GM10248 (cell line): ENCODE results near the gene SUN1.
A peak's percentile ranks its signal among the peaks of the same experiment; 100 is the strongest.
"Not testable (repeated sequence)": the region's sequence is repeated elsewhere in the genome, so short reads cannot be mapped to it uniquely, and the experiment has no call there.

ENCODE experiments used
- CTCF ChIA-PET: fragments of 300-600 bp; sonication (Branson Sonifier 250); formaldehyde crosslinking; extraction: SDS; loops from one replicate; lab custom pipeline; 2021; ENCODE audit warnings: antibody characterized with exemption; lab: Yijun Ruan, JAX
- POLR2A ChIA-PET: fragments of 350-650 bp; sonication (Branson Sonifier 250); formaldehyde crosslinking; extraction: SDS; loops from one replicate; lab custom pipeline; 2020; ENCODE audit warnings: antibody characterized with exemption; lab: Yijun Ruan, JAX
- DNase-seq: peaks from one replicate; pipeline ENCODE4 v3.0.0; 2012; ENCODE audit errors: extremely low spot score
- CTCF ChIP-seq: IDR thresholded peaks from 2 replicates; pipeline ENCODE4 v1.5.1; 2012; ENCODE audit warnings: mild to moderate bottlenecking, low read depth; ENCODE audit errors: extremely low read depth, missing control alignments, control extremely low read depth

The SUN1 gene

GRCh38 chr7:786472-787255 lies 45.6 kb upstream of the SUN1 start:
- peak; percentile 88 for DNase-seq
- ChIA-PET POLR2A (no interaction called here), CTCF (interaction anchor here (0.7 to 9.8 kb wide), 17 partner anchors 11 to 521 kb away, joined by 3 to 121 read pairs (median 4); partner anchors contain the start of gene SUN1)
- peak; percentile 78 for TF ChIP-seq CTCF

GRCh38 chr7:787332-788240 lies 44.7 kb upstream of the SUN1 start:
- POLR2A ChIA-PET: no interaction called here

GRCh38 chr7:791519-791918 lies 40.8 kb upstream of the SUN1 start:
- CTCF ChIA-PET: interaction anchor here (1.5 to 9.8 kb wide), 3 partner anchors 7 to 469 kb away, joined by 5 to 121 read pairs (median 10); no protein-coding TSS in a partner anchor

More at GRCh38 chr7:787332-788240, 44.7 kb upstream of the SUN1 start:
- no peak for TF ChIP-seq CTCF
- CTCF ChIA-PET: interaction anchor here (0.7 to 9.8 kb wide), 14 partner anchors 10 to 522 kb away, joined by 3 to 121 read pairs (median 4); partner anchors contain the start of gene SUN1
- DNase-seq: no peak

GRCh38 chr7:794207-794606 lies 38.1 kb upstream of the SUN1 start:
- ChIA-PET CTCF (no interaction called here), POLR2A (no interaction called here)
- no peak for TF ChIP-seq CTCF
- DNase-seq: no peak

More at GRCh38 chr7:791519-791918, 40.8 kb upstream of the SUN1 start:
- POLR2A ChIA-PET: no interaction called here
- no peak for TF ChIP-seq CTCF
- DNase-seq: no peak

GRCh38 chr7:794671-795329 lies 37.5 kb upstream of the SUN1 start:
- no peak for DNase-seq
- ChIA-PET POLR2A (no interaction called here), CTCF (no interaction called here)
- TF ChIP-seq CTCF: no peak

- CTCF ChIA-PET: interaction anchor here (2.0 kb wide), 1 partner anchor 10 kb away, joined by 5 read pairs; no protein-coding TSS in a partner anchor
- DNase-seq, POLR2A ChIA-PET: not testable (repeated sequence)
These were observed 35.7 kb upstream of the SUN1 start for GRCh38 chr7:796434-797169.
